Fibroblast of lung (primary cell): ENCODE results near the gene FABP6. TPM values are rescaled to one million over a fixed set of nuclear protein-coding genes. Genes with fewer than 3 reads are reported as not detected.

Experiments
- DNase-seq, 2 donors: peaks; one replicate each; pipeline versions ENCODE4 v3.0.0 to v3.0.0-alpha.2; 2010; ENCODE audit warnings: low read depth in 2 of 2
- H2AFZ ChIP-seq: 2 replicates; pipeline ENCODE4 v1.5.1; 2012; ENCODE audit warnings: low read length, control low read depth, inconsistent platforms
- H3K27ac ChIP-seq: 2 replicates; pipeline ENCODE4 v1.5.1; 2011; ENCODE audit warnings: low read length, control low read depth; ENCODE audit not compliant: insufficient read depth
- H3K27me3 ChIP-seq: 2 replicates; pipeline ENCODE4 v1.5.1; 2011; ENCODE audit warnings: mild to moderate bottlenecking, low read length; ENCODE audit not compliant: control insufficient read depth, insufficient read depth
- H3K36me3 ChIP-seq: 2 replicates; pipeline ENCODE4 v1.5.1; 2011; ENCODE audit warnings: low read length; ENCODE audit not compliant: control insufficient read depth, insufficient read depth
- H3K4me1 ChIP-seq: 2 replicates; pipeline ENCODE4 v1.5.1; 2011; ENCODE audit warnings: low read length; ENCODE audit not compliant: control insufficient read depth, insufficient read depth; ENCODE audit errors: extremely low read depth
- H3K4me2 ChIP-seq: 2 replicates; pipeline ENCODE4 v1.5.1; 2011; ENCODE audit warnings: low read length, control low read depth; ENCODE audit not compliant: insufficient read depth; ENCODE audit errors: extremely low read depth
- H3K4me3 ChIP-seq, 4 experiments: fragments of 200-600 bp in 1 of 4; sonication (generic) in 1 of 4; replicated peaks in 1 of 4; 2 replicates each; pipeline ENCODE4 v1.5.1; 2011 to 2016; ENCODE audit warnings: low read length in 4 of 4, low read depth in 3 of 4, mild to moderate bottlenecking in 3 of 4, control low read depth in 2 of 4, inconsistent platforms in 1 of 4, mixed read lengths in 1 of 4; ENCODE audit not compliant: insufficient read depth in 1 of 4; ENCODE audit errors: control extremely low read depth in 1 of 4
- H3K79me2 ChIP-seq: 2 replicates; pipeline ENCODE4 v1.5.1; 2012; ENCODE audit warnings: mild to moderate bottlenecking, low read length, inconsistent platforms; ENCODE audit not compliant: control insufficient read depth, insufficient read depth
- H3K9ac ChIP-seq: 2 replicates; pipeline ENCODE4 v1.5.1; 2011; ENCODE audit warnings: mild to moderate bottlenecking, low read length, control low read depth; ENCODE audit not compliant: insufficient read depth
- H3K9me3 ChIP-seq: 2 replicates; pipeline ENCODE4 v1.5.1; 2012; ENCODE audit warnings: low read depth, low read length; ENCODE audit not compliant: control insufficient read depth, insufficient read depth
- H4K20me1 ChIP-seq: 2 replicates; pipeline ENCODE4 v1.5.1; 2011; ENCODE audit warnings: low read length; ENCODE audit not compliant: control insufficient read depth, insufficient read depth; ENCODE audit errors: extremely low read depth
- EZH2 ChIP-seq: IDR thresholded peaks from 2 replicates; pipeline ENCODE4 v1.5.1; 2012; ENCODE audit warnings: low read length, control low read depth, mild to moderate bottlenecking; ENCODE audit errors: missing control alignments
- polyA plus RNA-seq, 2 donors: library from polyadenylated mRNA; depleted of rRNA in 1 of 2; stranded (reverse) in 1 of 2; unstranded in 1 of 2; fragments of >200 nt; gene quantifications; 2 replicates each; pipeline ENCODE4 v1.2.1, GENCODE V29; 2011 to 2012; ENCODE audit warnings: missing spikeins in 1 of 2
- total RNA-seq: library from RNA; depleted of rRNA; stranded (reverse); fragments of >200 nt; gene quantifications from 2 replicates; pipeline ENCODE4 v1.2.1, GENCODE V29; 2014
- TF ChIP-seq, protein P1 (sequence below), 2 donors: IDR thresholded peaks in 1 of 2; conservative IDR thresholded peaks in 1 of 2; 1 replicate in 1 of 2; 2 replicates in 1 of 2; pipeline ENCODE4 v1.5.1; 2011 to 2012; ENCODE audit warnings: low read length in 2 of 2, control low read depth in 1 of 2, inconsistent platforms in 1 of 2, low read depth in 1 of 2, mild to moderate bottlenecking in 1 of 2

FABP6 gene
- total and polyA plus RNA-seq, 2 donors (not counting 1 experiment from before 2014, with no cell fraction given): not detected

DNA sequence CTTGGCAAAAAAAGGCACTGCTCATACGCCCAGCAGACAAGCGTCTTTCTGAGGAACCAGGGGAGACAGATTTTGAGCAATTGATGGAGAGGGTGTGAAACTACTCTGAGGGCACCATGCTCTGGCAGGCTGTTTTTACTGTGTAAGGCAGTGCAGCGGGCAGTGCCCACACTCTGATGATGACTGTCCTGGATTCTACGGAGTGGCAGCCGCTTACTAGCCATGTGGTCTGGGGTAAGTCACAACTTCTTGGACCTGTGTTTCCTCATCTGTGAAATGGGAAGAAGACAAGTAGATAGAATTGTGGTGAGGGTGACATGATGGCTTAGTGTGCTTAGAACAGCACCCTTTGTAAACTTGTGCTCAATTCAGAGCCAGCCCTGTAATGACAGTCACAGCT, 38.8 kb downstream of the FABP6 start:
- H3K9me3 ChIP-seq: no peaks in the 10 kb centered on the region
- H3K27ac ChIP-seq: peak overlapping the region; percentile 40
- no peak overlapping the region for H3K4me2 ChIP-seq
- H3K36me3 ChIP-seq: no peaks in the 10 kb centered on the region
- H2AFZ ChIP-seq: no peak overlapping the region
- TF ChIP-seq, protein P1, sequence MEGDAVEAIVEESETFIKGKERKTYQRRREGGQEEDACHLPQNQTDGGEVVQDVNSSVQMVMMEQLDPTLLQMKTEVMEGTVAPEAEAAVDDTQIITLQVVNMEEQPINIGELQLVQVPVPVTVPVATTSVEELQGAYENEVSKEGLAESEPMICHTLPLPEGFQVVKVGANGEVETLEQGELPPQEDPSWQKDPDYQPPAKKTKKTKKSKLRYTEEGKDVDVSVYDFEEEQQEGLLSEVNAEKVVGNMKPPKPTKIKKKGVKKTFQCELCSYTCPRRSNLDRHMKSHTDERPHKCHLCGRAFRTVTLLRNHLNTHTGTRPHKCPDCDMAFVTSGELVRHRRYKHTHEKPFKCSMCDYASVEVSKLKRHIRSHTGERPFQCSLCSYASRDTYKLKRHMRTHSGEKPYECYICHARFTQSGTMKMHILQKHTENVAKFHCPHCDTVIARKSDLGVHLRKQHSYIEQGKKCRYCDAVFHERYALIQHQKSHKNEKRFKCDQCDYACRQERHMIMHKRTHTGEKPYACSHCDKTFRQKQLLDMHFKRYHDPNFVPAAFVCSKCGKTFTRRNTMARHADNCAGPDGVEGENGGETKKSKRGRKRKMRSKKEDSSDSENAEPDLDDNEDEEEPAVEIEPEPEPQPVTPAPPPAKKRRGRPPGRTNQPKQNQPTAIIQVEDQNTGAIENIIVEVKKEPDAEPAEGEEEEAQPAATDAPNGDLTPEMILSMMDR (conservative IDR thresholded peaks at IDR 0.05 in 1 of 2, IDR thresholded peaks at IDR 0.05 in 1 of 2; ENCODE audit: low read depth in 1 of 2, low read length in 2 of 2): no peak
- no peak for TF ChIP-seq EZH2
- H3K27me3 ChIP-seq: no peaks in the 10 kb centered on the region
- H3K9ac ChIP-seq: no peak overlapping the region
- H4K20me1 ChIP-seq: no peaks in the 10 kb centered on the region
- no peaks in the 10 kb centered on the region for H3K79me2 ChIP-seq
- peaks cover 6% of the 10 kb centered on the region for H3K4me1 ChIP-seq
- H3K4me3 ChIP-seq: no peak overlapping the region
- DNase-seq: no peak

DNA sequence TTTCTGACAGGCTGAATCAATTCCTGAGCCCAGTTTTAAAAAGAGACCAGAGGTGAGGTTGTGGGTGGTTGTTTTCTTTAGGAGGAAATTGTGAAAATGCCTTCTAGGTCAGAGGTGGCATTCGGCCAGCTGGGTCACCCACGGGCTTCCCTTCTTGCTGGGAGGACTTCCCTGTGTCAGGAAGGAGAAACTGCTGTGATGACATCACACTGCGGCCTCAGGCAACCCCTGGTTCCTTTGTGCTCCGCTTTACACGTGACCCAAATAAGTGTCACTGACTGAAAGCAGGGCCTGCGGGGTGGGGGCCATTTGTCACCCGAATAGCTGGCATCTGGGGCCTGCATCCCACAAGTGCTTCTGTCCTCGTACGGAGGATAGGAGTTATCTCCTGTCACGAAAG, 39.7 kb downstream of the FABP6 start:
- no peak overlapping the region for H3K9ac ChIP-seq
- no peaks in the 10 kb centered on the region for H3K27me3 ChIP-seq
- no peaks in the 10 kb centered on the region for H4K20me1 ChIP-seq
- TF ChIP-seq, protein P1 (conservative IDR thresholded peaks at IDR 0.05 in 1 of 2, IDR thresholded peaks at IDR 0.05 in 1 of 2; ENCODE audit: low read depth in 1 of 2, low read length in 2 of 2): no peak
- no peak for TF ChIP-seq EZH2
- no peaks in the 10 kb centered on the region for H3K36me3 ChIP-seq
- H3K79me2 ChIP-seq: no peaks in the 10 kb centered on the region
- H2AFZ ChIP-seq: peak overlapping the region; percentile 31
- H3K4me3 ChIP-seq: no peak overlapping the region
- no peak overlapping the region for H3K4me2 ChIP-seq
- H3K4me1 ChIP-seq: peaks cover 6% of the 10 kb centered on the region
- DNase-seq: peak; percentile 68 to 88
- peak overlapping the region; percentile 40 for H3K27ac ChIP-seq
- H3K9me3 ChIP-seq: no peaks in the 10 kb centered on the region

DNA sequence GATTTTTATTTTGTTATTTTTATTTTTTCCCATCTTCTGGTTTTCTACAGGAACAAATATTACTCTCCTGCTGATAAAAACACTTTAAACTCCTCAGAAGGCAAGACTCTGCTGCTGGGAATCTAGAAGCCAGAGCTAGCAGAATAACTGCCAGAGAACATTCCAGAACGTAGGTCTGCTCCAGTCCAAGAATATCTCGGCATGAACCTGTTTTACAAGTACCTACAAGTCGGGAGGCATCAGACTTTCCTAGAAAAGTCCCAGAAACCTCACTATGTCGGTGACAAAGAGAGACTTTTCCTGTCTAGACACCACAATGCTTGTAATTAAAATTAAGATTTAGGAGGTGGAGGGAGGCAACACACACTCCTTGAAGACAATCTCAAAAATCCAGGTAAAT, 41.4 kb downstream of the FABP6 start:
- Histone ChIP-seq H4K20me1 (no peaks in the 10 kb centered on the region), H3K4me1 (peaks cover 6% of the 10 kb centered on the region), H3K9me3 (no peaks in the 10 kb centered on the region), H3K4me2 (no peak overlapping the region), H3K27me3 (no peaks in the 10 kb centered on the region), H3K27ac (no peak overlapping the region), H3K4me3 (no peak overlapping the region), H3K79me2 (no peaks in the 10 kb centered on the region), H2AFZ (no peak overlapping the region), H3K9ac (no peak overlapping the region), H3K36me3 (no peaks in the 10 kb centered on the region)
- no peak for DNase-seq
- TF ChIP-seq EZH2: no peak
- TF ChIP-seq, protein P1 (conservative IDR thresholded peaks at IDR 0.05 in 1 of 2, IDR thresholded peaks at IDR 0.05 in 1 of 2; ENCODE audit: low read depth in 1 of 2, low read length in 2 of 2): no peak
